HG03280 (cell line): ENCODE data around the gene DNAJA2.
A peak's percentile ranks its signal among the peaks of the same experiment; 100 is the strongest.
"Not testable (repeated sequence)": the region's sequence is repeated elsewhere in the genome, so short reads cannot be mapped to it uniquely, and the experiment has no call there.

Experiments
- ATAC-seq: cut with Tn5 transposase; IDR thresholded peaks from one replicate; pipeline ENCODE4 v1.9.1; 2021; ENCODE audit warnings: mild to moderate bottlenecking, moderate library complexity; ENCODE audit not compliant: unreplicated experiment

The DNAJA2 gene

DNA sequence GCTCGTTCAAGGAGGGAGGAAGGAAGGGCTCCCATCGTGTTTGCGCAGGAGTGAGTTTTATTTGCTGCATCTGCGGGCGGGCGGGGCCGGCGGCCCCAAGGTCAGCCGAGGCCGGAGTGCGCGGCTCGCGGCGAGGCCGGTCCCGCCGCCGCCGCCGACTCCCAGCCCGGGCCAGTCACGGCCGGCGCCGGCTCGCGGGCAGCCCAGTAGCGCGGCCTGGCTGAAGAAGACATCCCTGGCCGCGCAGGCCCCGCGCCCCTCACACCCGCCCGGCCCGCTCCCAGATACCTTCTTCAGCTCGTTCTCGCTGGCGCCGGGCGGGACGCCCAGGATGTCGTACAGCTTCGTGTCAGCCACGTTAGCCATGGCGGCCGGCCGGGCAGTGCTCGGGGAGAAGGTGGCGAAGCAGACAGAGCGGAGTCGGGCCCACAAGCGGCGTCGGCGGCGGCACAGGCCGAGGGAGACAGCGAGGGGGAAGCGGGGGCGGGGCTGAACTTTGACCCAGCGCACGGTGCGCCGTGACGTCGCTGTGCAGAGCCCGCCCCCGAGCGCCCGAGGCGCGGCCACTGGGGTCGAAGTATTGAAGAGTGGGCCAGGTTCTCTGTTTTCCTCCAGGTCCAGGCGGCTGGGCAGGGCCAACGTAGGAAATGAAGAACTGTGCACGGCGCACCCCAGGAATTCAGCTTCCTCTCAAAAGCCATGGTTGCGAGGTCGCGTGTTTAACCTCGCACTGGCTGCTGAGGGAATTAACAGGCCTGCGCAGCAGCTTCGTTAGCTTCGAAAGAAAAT lies at the start of gene DNAJA2:
DNAJA2 (minus strand) TSS at position 468 of the 789 bp plus-strand sequence; CDS start at position 366, 102 bp downstream.
- ATAC-seq = peak; percentile 89

DNA sequence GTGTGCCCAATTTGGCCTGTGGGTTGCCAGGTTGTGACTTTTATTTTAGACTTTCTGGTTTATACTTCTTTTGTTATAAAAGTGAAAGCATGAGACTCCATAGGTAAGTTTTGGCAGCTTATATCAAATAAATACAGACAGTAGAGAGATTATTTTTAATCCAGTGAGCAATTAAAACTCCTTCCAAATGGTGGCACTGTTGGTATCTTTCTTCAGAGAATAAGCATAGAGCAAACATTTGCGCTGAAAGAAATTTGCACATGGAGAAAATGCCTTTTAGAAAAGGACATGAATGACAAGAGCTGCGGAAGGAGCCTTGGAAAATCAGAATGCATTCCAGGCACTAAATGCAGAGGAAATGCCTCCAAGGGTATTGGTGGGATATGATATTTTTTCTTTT lies 46.1 kb upstream of the DNAJA2 start:
- no peak for ATAC-seq

DNA sequence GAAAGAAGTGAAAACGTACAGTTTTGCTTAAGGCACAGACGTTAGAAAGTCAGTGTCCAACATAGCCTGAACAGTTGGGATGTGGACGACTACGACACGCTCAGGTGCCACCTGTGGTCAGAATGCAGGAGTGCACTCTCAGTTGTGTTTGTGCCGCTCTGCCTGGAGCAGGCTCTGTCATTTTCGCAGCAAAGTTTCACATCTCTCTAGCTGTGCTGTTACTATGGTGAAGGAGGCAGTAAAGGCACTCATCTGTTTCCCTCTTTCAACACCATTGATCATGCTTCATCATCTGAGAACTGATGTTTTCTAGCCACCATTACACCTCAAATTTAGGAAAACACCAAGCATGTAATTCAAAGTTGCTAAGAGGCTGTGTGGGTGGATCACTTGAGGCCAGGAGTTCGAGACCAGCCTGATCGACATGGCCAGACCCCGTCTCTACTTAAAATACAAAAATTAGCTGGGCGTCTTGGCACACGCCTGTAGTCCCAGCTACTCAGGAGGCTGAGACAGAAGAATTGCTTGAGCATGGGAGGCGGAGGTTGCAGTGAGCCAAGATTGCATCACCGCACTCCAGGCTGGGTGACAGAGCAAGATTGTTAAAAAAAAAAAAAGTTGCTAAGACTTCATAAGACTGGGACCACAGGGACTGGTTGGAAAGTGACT lies 44.9 kb upstream of the DNAJA2 start:
- peak; percentile 99 for ATAC-seq

DNA sequence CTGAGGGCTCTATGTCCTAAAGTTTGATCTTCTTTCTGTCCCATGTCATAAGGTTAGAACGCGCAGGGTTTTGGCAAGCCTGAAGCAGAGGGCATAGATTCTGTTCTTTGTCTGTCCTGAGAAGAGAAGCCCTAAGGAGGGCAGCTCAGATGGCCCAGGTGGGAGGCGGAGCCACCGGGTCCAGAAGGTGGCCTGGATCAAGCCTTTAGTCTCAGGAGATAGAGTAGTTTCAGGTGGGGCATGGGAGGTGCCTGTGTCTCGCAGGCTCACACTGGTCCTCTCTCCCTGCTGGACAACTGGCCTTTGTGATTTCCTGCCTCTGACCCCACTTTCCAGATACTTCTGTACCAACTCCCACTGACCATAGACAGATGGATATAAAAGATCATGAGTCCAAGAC lies 44.2 kb upstream of the DNAJA2 start:
- no peak for ATAC-seq

DNA sequence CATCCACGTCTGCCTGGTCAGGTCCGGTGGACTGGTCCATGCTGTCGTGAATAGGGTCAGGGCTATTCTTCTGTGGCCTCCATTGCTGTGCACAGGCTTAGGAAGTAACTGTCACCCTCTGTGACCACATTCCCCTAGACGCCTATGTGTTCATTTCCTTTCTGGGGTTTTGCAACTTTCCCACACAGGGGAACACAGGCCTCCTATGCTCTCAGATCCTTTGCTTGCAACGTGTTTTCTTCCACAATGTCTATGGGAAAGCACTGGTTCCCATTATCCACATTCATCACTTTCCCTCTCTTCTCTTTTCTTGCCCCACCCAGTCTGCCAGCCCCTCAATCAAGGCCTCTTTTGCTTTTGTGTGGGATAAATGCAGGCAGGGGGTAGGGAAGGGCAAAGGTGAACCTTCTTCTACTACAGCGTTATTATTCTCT lies 43.2 kb upstream of the DNAJA2 start:
- no peak for ATAC-seq

DNA sequence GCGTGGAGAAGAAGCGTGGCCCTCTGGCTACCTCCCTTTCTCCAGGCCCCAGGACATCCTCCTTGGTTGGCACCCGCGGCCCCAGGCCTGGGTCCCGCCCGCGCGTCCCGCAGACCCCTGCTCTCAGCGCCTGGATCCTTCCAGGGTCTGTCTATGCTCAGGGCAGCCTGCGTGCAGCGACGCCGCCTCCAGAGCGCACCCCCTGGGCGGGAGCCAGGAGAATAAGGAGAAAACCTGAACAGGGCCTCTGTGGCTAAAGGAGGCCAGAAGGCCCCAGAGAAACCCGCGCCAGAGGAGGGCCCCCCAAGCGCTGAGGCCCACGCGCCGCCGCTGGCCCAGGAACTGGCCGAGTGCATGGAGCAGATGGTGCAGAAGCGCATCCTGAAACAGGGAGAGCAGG lies 40.4 kb upstream of the DNAJA2 start:
- no peak for ATAC-seq

DNA sequence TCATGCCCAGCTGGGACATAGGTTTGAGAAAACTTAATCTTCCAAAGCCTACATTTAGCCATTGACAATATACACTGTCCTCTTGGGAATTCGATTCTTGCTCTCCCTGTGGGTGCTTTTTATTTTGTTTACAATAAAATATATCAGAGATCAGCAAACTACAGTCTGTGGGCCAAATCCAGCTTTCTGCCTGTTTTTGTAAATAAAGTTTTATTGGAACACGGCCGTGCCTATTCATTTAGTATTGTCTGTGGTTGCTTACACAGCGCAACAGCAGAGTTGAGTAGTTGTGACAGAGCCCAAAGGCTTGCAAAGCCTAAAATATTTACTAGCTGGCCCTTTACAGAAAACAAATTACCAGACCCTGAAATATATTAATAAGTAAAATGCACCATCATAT lies 39.7 kb upstream of the DNAJA2 start:
- ATAC-seq = no peak

DNA sequence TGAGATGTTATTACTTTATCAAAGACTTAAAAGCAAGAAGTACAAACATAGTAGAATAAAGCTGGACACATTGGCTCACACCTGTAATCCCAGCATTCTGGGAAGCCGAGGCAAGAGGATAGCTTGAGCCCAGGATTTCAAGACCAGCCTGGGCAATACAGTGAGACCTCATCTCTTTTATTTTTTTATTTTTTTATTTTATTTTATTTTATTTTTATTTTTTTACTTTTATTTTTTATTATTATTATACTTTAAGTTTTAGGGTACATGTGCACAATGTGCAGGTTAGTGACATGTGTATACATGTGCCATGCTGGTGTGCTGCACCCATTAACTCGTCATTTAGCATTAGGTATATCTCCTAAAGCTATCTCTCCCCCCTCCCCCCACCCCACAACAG lies 37.3 kb upstream of the DNAJA2 start:
- ATAC-seq = not testable (repeated sequence)

DNA sequence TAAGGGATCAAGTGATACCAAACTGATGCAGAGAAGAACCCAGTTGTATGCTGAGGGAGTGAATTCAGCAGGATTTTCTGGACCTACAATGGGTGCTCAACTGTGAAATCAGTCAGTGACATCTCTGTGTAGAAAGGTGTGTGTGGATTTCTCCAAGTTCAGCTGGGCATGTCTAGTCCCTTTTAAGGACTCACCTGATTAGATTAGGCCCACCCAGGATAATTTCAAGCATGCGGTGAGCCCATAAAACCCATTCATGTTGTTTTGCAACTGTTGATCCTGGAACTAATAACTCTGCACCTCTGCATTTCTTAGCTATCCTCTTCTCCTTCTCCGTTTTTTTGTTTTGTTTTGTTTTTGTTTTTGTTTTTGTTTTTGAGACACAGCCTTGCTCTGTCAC lies 35.1 kb upstream of the DNAJA2 start:
- no peak for ATAC-seq

DNA sequence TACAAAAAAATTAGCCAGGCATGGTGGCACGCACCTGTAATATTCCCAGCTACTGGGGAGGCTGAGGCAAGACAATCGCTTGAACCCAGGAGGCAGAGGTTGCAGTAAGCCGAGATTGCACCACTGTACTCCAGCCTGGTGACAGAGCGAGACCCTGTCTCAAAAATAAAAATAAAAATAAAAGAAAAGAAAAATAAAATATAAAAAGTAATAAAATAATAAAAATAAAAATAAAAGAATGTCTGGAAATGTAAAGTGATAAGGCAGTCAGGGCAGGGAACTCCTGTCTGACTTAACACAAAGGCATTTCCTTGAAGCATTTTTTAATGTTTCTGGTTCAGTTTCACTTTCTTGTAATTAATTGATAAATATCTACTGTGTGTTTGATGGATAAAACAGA lies 34.7 kb upstream of the DNAJA2 start:
- ATAC-seq = no peak

DNA sequence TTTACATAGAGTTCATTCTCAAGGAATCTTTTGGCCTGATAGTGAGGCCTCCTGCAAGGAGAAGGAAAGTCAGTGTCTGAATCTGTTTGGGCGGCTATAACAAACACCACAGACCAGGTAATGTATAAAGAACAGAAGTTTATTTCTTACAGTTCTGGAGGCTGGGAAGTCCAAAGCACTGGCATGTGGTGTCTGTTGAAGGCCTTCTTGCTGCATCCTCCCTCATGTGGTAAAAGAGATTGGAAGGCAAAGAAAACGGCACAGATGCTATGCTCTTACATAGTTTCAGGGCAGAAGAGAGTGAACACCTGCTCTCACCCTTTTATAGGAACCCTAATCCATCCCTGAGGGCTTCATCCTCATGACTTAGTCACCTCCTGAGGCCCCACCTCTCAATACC lies 31.2 kb upstream of the DNAJA2 start:
- no peak for ATAC-seq

DNA sequence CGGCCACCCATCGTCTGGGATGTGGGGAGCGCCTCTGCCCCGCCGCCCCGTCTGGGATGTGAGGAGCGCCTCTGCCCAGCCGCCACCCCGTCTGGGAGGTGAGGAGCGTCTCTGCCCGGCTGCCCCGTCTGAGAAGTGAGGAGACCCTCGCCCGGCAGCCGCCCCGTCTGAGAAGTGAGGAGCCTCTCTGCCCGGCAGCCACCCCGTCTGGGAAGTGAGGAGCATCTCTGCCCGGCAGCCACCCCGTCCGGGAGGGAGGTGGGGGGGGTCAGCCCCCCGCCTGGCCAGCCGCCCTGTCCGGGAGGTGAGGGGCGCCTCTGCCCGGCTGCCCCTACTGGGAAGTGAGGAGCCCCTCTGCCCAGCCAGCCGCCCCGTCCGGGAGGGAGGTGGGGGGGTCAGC lies 26.6 kb upstream of the DNAJA2 start:
- not testable (repeated sequence) for ATAC-seq

DNA sequence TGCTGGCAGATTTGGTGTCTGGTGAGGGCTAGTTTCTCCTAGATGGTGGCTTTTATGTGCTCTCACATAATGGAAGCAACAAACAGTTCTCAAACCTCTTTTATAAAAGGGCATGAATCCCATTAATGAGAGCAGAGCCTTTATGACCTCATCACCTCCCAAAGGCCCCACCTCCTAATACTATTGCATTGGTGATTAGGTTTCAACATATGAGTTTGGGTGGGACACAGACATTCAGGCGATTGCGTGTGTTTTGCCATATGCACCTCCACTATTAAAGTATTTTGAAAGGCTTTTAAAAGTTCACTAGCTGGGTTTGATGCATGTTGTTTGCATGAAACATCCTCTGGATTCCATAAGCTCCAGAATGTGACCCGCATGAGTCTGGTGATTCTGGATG lies 24.4 kb upstream of the DNAJA2 start:
- no peak for ATAC-seq

DNA sequence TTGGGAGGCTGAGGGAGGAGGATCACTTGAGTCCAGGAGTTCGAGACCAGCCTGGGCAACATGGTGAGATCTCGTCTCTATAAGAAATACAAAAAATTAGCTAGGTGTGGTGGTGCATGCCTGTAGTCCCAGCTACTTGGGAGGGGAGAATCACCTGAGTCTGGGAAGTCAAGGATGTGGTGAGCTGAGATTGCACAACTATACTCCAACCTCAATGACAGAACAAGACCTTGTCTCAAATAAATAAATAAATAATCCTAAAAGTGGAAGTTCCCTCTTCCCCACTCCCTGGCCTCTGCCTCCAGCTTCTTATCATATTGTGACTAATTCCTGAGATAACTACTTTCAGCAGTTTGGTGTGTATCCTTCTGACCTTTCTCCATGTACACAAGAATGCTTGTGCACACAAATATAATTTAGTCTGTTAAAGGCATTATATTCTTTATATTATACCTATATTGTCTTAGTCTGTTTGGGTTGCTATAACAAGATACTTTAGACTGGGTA lies 23.5 kb upstream of the DNAJA2 start:
- no peak for ATAC-seq

DNA sequence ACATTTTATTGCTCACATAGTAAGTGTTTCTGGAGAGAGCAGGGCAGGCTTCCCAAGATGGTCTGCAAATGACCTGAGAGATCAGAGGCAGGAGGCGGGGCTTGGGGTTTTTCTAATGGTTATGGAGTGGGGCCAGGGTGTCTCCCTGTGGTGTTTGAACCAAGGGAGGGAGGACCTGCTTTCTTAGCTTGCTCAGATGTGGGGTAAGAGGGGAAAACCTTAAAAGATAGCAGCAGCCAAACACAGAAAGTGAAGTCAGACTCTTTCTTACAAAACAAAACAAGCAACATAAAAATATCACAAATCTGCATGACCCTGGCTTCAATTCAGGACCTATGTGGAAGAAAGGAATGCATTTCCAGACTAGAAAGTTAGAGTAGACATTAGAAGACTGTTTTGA lies 22.9 kb upstream of the DNAJA2 start:
- ATAC-seq = no peak

DNA sequence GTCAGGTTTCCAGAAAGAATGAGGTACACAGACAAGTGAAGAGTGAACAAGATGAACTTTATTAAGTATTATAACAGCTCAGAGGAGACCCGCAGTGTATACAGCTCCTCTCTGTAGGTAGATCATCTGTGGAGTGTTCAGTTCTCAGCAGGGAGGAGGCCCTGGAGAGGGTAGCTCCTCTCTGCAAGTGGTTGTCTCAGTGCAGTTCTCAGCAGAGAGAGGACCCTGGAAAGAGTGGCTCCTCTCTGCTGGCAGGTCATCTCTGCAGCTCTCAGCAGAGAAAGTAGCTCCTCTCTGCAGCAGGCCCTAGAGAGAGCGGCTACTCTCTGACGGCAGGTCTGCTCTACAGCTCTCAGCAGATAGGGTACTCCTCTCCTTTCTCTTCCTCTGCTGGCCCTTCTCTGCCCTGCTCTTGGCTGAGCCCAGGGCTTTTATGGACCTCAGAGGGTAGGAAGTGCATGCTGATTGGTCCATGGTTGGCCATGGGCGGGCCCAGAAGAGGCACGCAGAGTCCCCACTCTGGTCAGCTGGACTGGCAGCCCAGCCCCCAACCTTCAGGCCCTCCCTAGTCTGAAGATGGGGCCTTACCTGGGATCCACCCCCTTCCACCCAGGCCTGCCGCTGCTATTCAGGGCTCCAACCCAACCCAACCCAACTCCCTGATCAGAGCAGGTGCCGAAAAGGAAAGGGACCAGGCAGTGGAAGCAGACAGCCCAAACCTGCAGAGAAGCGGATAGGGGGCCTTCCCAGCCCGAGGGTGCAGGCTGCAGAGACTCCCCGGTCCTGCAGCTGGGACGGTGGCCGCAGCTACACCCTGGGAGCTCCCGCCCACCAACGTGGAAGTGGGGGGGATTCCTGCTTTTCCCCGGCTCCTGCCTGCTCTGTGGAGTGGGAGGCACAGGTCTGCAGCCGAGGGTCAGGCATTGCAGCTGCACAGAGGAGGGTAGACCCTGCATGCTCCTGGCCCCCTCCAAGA lies 18.5 kb upstream of the DNAJA2 start:
- ATAC-seq = no peak

DNA sequence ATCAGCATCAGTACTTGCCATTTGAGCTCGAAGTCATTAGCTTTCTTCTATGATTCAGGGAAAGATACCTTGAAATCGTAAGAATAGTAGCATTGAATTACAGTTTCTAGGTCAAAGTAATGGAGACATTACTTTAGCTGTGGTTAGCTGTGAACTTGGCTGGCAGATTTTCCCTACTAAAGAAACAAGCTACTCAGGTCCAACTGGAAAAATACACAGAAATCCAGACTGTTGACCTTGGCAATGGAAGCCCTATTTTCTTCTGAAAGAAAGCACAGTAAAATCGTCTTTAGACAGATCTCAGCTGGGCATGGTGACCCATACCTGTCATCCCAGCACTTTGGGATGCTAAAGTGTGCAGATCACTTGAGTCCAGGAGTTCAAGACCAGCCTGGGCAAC lies 13.4 kb upstream of the DNAJA2 start:
- no peak for ATAC-seq

DNA sequence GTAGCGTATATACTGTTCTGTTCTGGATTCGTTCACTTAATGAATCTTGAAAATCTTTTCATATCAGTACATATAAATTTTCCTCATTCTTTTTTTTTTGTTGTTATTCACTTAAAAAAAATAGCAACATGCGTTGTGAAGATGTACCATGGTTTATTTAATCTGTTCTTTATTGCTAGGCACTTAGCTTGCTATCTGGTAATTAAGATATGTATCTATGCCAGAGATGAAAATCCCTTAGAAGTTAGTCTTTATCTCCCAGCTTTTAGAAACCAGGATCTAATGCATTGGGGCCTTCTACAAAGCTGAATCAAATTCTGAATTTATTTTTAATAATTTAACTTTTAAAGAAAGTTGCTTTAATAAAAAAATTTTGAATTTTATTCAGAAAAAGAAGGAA lies 13.0 kb upstream of the DNAJA2 start:
- ATAC-seq = no peak

DNA sequence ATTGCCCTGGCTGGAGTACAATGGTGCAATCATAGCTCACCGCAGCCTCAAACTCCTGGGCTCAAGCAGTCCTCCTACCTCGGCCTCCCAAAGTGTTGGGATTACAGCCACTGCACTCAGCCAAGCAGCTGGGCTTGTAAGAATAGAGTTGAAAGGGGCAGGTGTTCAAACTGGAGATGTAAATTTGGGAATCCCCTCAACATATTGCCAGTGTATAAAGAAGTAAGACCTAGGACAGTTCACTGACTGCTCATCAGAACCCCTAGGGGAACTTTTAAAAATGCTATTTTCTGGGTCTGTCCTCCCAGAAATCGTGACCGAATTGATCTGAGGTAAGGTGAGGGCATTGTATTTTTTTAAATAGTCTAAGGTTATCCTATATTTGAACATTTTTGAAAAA lies 8.9 kb upstream of the DNAJA2 start:
- no peak for ATAC-seq

DNA sequence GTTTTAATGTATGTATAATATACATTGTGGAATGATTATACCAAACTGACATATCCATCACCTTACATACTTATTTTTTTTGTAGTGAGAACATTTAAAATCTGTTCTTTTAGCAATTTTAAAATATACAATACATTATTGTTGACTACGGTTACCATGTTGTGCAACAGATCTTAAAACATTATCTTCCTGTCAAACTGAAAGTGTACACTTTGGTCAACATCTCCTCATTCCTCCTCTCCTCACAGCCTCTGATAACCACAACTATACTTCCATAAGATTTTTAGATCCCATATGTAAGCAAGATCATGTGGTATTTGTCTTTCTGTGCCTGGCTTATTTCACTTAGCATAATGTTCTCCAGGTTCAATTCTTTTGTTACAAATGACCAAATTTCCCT lies 7.5 kb upstream of the DNAJA2 start:
- ATAC-seq = no peak

DNA sequence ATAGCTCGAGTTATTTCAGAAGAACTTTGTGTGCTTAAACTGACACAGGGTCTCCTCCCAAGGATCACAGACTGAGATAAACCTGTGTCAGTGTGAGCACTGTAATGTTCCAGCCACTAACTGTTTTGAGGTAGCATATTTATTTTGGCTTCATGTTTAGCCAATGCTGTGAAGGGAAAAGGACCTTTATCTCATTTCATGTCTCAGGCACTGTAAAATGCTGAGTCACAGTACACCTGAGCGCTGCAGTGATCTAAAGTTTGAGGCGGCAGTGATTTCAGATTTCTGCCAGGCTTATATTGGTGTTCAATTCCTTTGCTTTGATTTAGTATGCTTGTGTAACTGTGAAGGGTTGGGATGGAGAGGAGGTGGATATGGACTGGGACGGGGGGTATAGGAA lies 3.1 kb upstream of the DNAJA2 start:
- ATAC-seq = no peak
